KMS-11 (cell line): ENCODE measurements around the gene C12orf75.

Experiments used
- H2AFZ ChIP-seq: fragments of 200-600 bp; sonication (generic); 2 replicates; pipeline ENCODE4 v1.6.1; 2016; ENCODE audit warnings: antibody characterized with exemption, mixed run types, low read depth
- H3K27ac ChIP-seq: fragments of 200-600 bp; sonication (generic); 2 replicates; pipeline ENCODE4 v1.6.1; 2016; ENCODE audit warnings: mild to moderate bottlenecking, mixed run types
- H3K27me3 ChIP-seq: fragments of 200-600 bp; sonication (generic); 2 replicates; pipeline ENCODE4 v1.6.1; 2017; ENCODE audit warnings: mild to moderate bottlenecking, low read depth, mixed run types, moderate library complexity; ENCODE audit not compliant: insufficient read depth
- H3K36me3 ChIP-seq: fragments of 200-600 bp; sonication (generic); 2 replicates; pipeline ENCODE4 v1.6.1; 2017; ENCODE audit warnings: mild to moderate bottlenecking, mixed run types; ENCODE audit not compliant: insufficient read depth
- H3K4me1 ChIP-seq: fragments of 200-600 bp; sonication (generic); 2 replicates; pipeline ENCODE4 v1.6.1; 2016; ENCODE audit warnings: mild to moderate bottlenecking, low read depth, mixed run types; ENCODE audit not compliant: poor library complexity, severe bottlenecking
- H3K4me2 ChIP-seq: fragments of 200-600 bp; sonication (generic); 2 replicates; pipeline ENCODE4 v1.7.0; 2016; ENCODE audit warnings: mild to moderate bottlenecking, mixed run types
- H3K4me3 ChIP-seq: fragments of 200-600 bp; sonication (generic); IDR thresholded peaks from 2 replicates; pipeline ENCODE4 v1.6.1; 2017; ENCODE audit warnings: low read depth, low read length, mixed read lengths; ENCODE audit not compliant: insufficient read depth
- H3K79me2 ChIP-seq: fragments of 200-600 bp; sonication (generic); 2 replicates; pipeline ENCODE4 v1.6.1; 2016; ENCODE audit warnings: low read depth, mixed run types; ENCODE audit not compliant: insufficient read depth
- H3K9ac ChIP-seq: fragments of 200-600 bp; sonication (generic); 2 replicates; pipeline ENCODE4 v1.6.1; 2016; ENCODE audit warnings: mild to moderate bottlenecking, mixed run types
- H4K20me1 ChIP-seq: fragments of 200-600 bp; sonication (generic); 2 replicates; pipeline ENCODE4 v1.6.1; 2016; ENCODE audit warnings: mild to moderate bottlenecking, mixed run types; ENCODE audit not compliant: insufficient read depth
- TF ChIP-seq, protein P1 (sequence below): fragments of 200-600 bp; sonication (generic); conservative IDR thresholded peaks from 2 replicates; pipeline ENCODE4 v1.6.1; 2017; ENCODE audit warnings: low read depth, mild to moderate bottlenecking, antibody characterized with exemption, low read length, moderate library complexity, mixed read lengths

The C12orf75 gene

DNA sequence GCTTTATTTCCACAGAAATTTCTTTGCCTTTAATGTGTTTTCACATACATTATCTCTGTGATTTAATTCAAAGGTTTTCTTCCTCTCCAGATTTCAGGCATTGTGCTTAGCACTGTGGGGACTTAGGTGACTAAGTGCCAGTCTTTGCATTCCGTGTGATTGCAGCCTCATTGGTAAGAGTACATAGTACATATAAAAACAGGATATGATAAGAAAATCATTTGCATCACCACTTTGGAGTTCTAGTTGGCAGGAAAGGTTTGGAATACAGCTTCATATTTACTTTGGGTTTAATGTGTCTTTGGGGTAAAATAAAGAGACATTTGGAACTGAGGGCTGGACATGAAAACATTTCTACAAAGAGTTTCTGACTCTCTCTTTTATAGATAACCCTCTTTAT lies 37.8 kb upstream of the C12orf75 start:
- Histone ChIP-seq H3K27me3 (no peaks in the 10 kb centered on the region), H2AFZ (no peak overlapping the region), H3K4me2 (no peak overlapping the region), H3K79me2 (no peaks in the 10 kb centered on the region), H3K9ac (no peak overlapping the region), H3K4me3 (no peak overlapping the region), H3K27ac (no peak overlapping the region), H3K4me1 (no peaks in the 10 kb centered on the region), H4K20me1 (no peaks in the 10 kb centered on the region), H3K36me3 (no peaks in the 10 kb centered on the region)
- TF ChIP-seq, protein P1, sequence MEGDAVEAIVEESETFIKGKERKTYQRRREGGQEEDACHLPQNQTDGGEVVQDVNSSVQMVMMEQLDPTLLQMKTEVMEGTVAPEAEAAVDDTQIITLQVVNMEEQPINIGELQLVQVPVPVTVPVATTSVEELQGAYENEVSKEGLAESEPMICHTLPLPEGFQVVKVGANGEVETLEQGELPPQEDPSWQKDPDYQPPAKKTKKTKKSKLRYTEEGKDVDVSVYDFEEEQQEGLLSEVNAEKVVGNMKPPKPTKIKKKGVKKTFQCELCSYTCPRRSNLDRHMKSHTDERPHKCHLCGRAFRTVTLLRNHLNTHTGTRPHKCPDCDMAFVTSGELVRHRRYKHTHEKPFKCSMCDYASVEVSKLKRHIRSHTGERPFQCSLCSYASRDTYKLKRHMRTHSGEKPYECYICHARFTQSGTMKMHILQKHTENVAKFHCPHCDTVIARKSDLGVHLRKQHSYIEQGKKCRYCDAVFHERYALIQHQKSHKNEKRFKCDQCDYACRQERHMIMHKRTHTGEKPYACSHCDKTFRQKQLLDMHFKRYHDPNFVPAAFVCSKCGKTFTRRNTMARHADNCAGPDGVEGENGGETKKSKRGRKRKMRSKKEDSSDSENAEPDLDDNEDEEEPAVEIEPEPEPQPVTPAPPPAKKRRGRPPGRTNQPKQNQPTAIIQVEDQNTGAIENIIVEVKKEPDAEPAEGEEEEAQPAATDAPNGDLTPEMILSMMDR, result no peak

DNA sequence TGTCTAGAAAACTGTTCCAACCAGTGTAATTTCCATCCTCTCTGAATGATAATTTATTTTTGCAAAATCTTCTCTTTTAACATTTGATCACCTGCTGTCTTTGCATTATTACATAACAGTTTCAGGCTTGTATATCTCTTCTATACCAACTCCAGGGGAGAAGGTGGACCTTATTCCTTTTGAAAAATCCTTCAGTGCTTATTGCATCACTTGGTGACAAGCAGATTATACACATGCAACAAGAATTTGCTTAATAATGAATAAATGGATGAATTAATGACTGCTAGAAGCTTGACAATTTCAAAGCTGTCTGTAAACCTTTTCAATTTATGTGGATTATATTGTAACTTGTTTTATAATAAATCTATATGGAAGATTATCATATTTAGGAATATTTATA lies 37.3 kb upstream of the C12orf75 start:
- Histone ChIP-seq H3K4me1 (no peaks in the 10 kb centered on the region), H3K27me3 (no peaks in the 10 kb centered on the region), H3K4me2 (no peak overlapping the region), H3K9ac (no peak overlapping the region), H3K79me2 (no peaks in the 10 kb centered on the region), H4K20me1 (no peaks in the 10 kb centered on the region), H3K36me3 (no peaks in the 10 kb centered on the region), H3K4me3 (no peak overlapping the region), H2AFZ (no peak overlapping the region), H3K27ac (no peak overlapping the region)
- TF ChIP-seq, protein P1, result no peak

DNA sequence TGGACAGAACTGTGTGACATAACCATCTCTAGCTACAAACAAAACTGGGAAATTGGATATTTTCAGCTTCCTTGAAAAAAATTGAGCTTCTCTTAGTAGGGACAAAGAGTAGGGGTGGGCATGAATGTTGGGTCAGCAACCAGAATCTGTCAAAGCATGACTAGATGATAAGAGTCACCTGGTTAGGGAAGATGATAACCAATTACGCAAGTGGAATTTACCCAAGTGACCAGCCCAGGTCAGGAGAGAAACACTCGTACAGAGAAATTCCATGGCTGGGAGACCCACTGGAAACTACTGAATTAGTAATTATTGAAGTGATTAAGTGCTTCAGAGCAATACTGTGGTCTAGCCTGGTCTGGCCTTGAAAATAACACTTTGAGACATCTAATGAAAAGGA lies 36.3 kb upstream of the C12orf75 start:
- Histone ChIP-seq H3K4me1 (no peaks in the 10 kb centered on the region), H3K4me2 (no peak overlapping the region), H3K4me3 (no peak overlapping the region), H2AFZ (no peak overlapping the region), H3K27me3 (no peaks in the 10 kb centered on the region), H4K20me1 (no peaks in the 10 kb centered on the region), H3K36me3 (no peaks in the 10 kb centered on the region), H3K27ac (no peak overlapping the region), H3K9ac (no peak overlapping the region), H3K79me2 (no peaks in the 10 kb centered on the region)
- TF ChIP-seq, protein P1, result no peak

DNA sequence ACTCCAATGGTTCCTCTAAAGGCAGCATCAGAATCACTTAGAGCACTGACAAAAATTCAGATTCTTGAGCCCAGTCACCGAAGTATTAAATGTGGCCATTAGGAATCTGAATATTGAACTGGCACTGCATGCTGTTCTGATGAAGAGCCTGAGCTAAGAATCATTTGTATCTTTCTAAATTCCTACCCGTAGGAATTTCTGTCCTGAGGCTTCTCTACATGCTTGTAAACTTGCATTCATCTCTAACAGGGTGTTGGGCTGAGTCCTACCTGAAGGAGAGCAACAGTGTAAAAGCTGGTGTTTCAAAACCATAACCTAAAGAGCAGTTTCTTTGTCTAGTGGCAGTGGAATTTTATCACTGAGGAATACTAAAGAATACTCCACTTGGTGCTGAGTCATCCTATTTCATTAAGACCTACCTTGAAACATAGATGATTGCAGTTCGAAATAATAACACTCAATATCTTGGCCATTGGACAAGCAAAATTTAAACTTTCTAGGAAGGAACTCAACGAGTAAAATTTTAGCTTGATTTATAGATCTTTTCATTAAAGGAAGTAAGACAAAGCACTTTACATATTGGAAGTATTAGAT lies 35.5 kb upstream of the C12orf75 start:
- no peak overlapping the region for H3K4me3 ChIP-seq
- TF ChIP-seq, protein P1, result no peak
- no peak overlapping the region for H3K9ac ChIP-seq
- H3K79me2 ChIP-seq, result no peaks in the 10 kb centered on the region
- no peak overlapping the region for H3K4me2 ChIP-seq
- H3K27me3 ChIP-seq, result no peaks in the 10 kb centered on the region
- no peak overlapping the region for H3K27ac ChIP-seq
- H3K4me1 ChIP-seq, result no peaks in the 10 kb centered on the region
- no peaks in the 10 kb centered on the region for H3K36me3 ChIP-seq
- H4K20me1 ChIP-seq, result no peaks in the 10 kb centered on the region
- H2AFZ ChIP-seq, result no peak overlapping the region
